Right lobe of liver (tissue), 6 donors: ENCODE results near the gene STMP1. TPM values are rescaled to one million over a fixed set of nuclear protein-coding genes. Genes with fewer than 3 reads are reported as not detected.
"Not testable (repeated sequence)": the region's sequence is repeated elsewhere in the genome, so short reads cannot be mapped to it uniquely, and the experiment has no call there.

ENCODE experiments used
- ATAC-seq, 4 donors: fragments of 200-7000 bp; cut with Tn5 transposase; one replicate each; pipeline ENCODE4 v1.9.1; 2020; ENCODE audit warnings: mild to moderate bottlenecking in 4 of 4, moderate library complexity in 4 of 4
- DNase-seq, 3 donors: peaks; one replicate each; pipeline ENCODE4 v3.0.0-alpha.2; 2020
- H3K27ac ChIP-seq, 3 donors: fragments of 200-600 bp; one replicate each; pipeline ENCODE4 v1.8.0; 2022
- H3K27me3 ChIP-seq, 2 donors: fragments of 200-600 bp; one replicate each; pipeline ENCODE4 v1.8.0; 2022
- H3K36me3 ChIP-seq, 4 donors: fragments of 200-600 bp; sonication (generic) in 1 of 4; one replicate each; pipeline versions ENCODE4 v1.5.1 to v1.8.0; 2017 to 2022; ENCODE audit warnings: control low read depth in 1 of 4
- H3K4me1 ChIP-seq, 4 donors: fragments of 200-600 bp; sonication (generic) in 1 of 4; one replicate each; pipeline versions ENCODE4 v1.5.1 to v1.8.0; 2017 to 2022; ENCODE audit warnings: control low read depth in 1 of 4
- H3K4me3 ChIP-seq, 3 donors: fragments of 200-600 bp; one replicate each; pipeline ENCODE4 v1.8.0; 2022
- H3K9me3 ChIP-seq, 4 donors: fragments of 200-600 bp; sonication (generic) in 1 of 4; one replicate each; pipeline versions ENCODE4 v1.5.1 to v1.8.0; 2017 to 2022; ENCODE audit warnings: control low read depth in 1 of 4
- CTCF ChIP-seq, 4 donors: fragments of 200-600 bp in 3 of 4; fragments of 450-650 bp in 1 of 4; IDR thresholded peaks; one replicate each; pipeline versions ENCODE4 v1.5.1 to v1.8.0; 2016 to 2022; ENCODE audit warnings: antibody characterized with exemption in 4 of 4, mild to moderate bottlenecking in 2 of 4
- POLR2A ChIP-seq: fragments of 450-650 bp; IDR thresholded peaks from one replicate; pipeline ENCODE4 v1.6.1; 2017; ENCODE audit warnings: antibody characterized with exemption, mild to moderate bottlenecking
- WGBS: methylation state at CpG from one replicate; pipeline ENCODE4 v1.1.6; 2018; ENCODE audit warnings: low coverage, low lambda C conversion rate; ENCODE audit not compliant: insufficient coverage; ENCODE audit errors: missing lambda C conversion rate; 5-methylcytosine and 5-hydroxymethylcytosine counted together
- intact Hi-C, 2 donors: fragments of 100-400 bp; cut with DNase I; formaldehyde crosslinking; loops; one replicate each; pipeline versions ENCODE4 v1.11.2 to v1.14.1; 2022
- total RNA-seq, 6 experiments: library from RNA; depleted of rRNA in 2 of 6; stranded (reverse); fragments of >200 nt in 2 of 6; fragmentation: NEBNext Ultra II Directional in 3 of 6; extraction: Animal tissue kit (Norgen Biotek cat#: 25700) in 3 of 6; gene quantifications; one replicate each; pipeline versions ENCODE4 v1.1.0 to v1.2.4, GENCODE V29; 2016 to 2023
- donor health status: DM: no; HTN: yes; CAD: no.
- donor health status: DM: no; HTN: no; CAD: no.
- donor health status: DM: no; HTN: no; CAD: no.
- donor health status: DM: no; HTN: yes; CAD: no.
- donor health status: DM: no; HTN: yes; CAD: no.

The STMP1 gene
- total RNA-seq, 6 experiments from 2014 or later, result 8.8 to 20.6 (median 14.6) TPM

- H3K4me3 ChIP-seq, result no peak overlapping the region
- no peaks in the 10 kb centered on the region for H3K4me1 ChIP-seq
- ATAC-seq (no peak), DNase-seq (no peak)
- TF ChIP-seq POLR2A, result no peak
- TF ChIP-seq CTCF (IDR thresholded peaks at IDR 0.05), result no peak
- H3K27ac ChIP-seq, result no peak overlapping the region
- H3K27me3 ChIP-seq, result no peaks in the 10 kb centered on the region
- peaks cover 0 to 47% (median 12%) of the 10 kb centered on the region in 4 donors for H3K36me3 ChIP-seq
- H3K9me3 ChIP-seq, result no peaks in the 10 kb centered on the region
- intact Hi-C loops, result no loop called here
- 80% methylated on average over 1 of the region's 2 CpGs for WGBS
Measured at GRCh38 chr7:135620447-135620846, 41.9 kb upstream of the STMP1 start.

GRCh38 chr7:135620980-135621850 is 41.1 kb upstream of the STMP1 start:
- ATAC-seq, result peak; percentile 73 to 83 (median 78)
- Histone ChIP-seq H3K4me1 (no peaks in the 10 kb centered on the region), H3K27ac (no peak overlapping the region), H3K36me3 (peaks cover 0 to 43% (median 13%) of the 10 kb centered on the region in 4 donors), H3K27me3 (no peaks in the 10 kb centered on the region), H3K9me3 (no peaks in the 10 kb centered on the region), H3K4me3 (no peak overlapping the region)
- no peak for DNase-seq
- TF ChIP-seq POLR2A, result no peak
- TF ChIP-seq CTCF (IDR thresholded peaks at IDR 0.05), result peak; percentile 79 to 92 (median 89)
- WGBS, result 58% methylated on average over 1 of the region's 1 CpG
- intact Hi-C loops, result no loop called here

- no peaks in the 10 kb centered on the region for H3K9me3 ChIP-seq
- peaks cover 0 to 9% (median under 1%) of the 10 kb centered on the region in 4 donors for H3K36me3 ChIP-seq
- no peak for TF ChIP-seq CTCF (IDR thresholded peaks at IDR 0.05)
- TF ChIP-seq POLR2A, result no peak
- DNase-seq, result no peak
- 47% methylated on average over 7 of the region's 7 CpGs for WGBS
- peak; percentile 78 to 88 (median 82) for ATAC-seq
- H3K27me3 ChIP-seq, result no peaks in the 10 kb centered on the region
- H3K4me3 ChIP-seq, result peak overlapping the region in 1 of 3 donors; percentile 22
- peaks cover 0 to 8% (median 0%) of the 10 kb centered on the region in 4 donors for H3K4me1 ChIP-seq
- intact Hi-C loops, result no loop called here
- peak overlapping the region in 2 of 3 donors; percentile 32 to 59 for H3K27ac ChIP-seq
Measured at GRCh38 chr7:135634191-135634878, 28.0 kb upstream of the STMP1 start.

- intact Hi-C loops, result loop anchor here in 1 of 2 donors (10.0 kb wide), 1 partner anchor 365 kb away; no protein-coding TSS in a partner anchor
- peaks cover 0 to 12% (median 0%) of the 10 kb centered on the region in 4 donors for H3K4me1 ChIP-seq
- not testable (repeated sequence) for H3K27me3 ChIP-seq, H3K9me3 ChIP-seq, DNase-seq, H3K27ac ChIP-seq, ATAC-seq, H3K4me3 ChIP-seq
- peaks cover 0 to 12% (median 2%) of the 10 kb centered on the region in 4 donors for H3K36me3 ChIP-seq
Measured at GRCh38 chr7:135639690-135640089, 22.6 kb upstream of the STMP1 start.

- peak; percentile 49 to 88 (median 68) for ATAC-seq
- H3K27ac ChIP-seq, result no peak overlapping the region
- TF ChIP-seq CTCF (IDR thresholded peaks at IDR 0.05) (no peak), POLR2A (no peak)
- H3K4me3 ChIP-seq, result no peak overlapping the region
- H3K4me1 ChIP-seq, result peaks cover 0 to 6% (median 0%) of the 10 kb centered on the region in 4 donors
- H3K27me3 ChIP-seq, result no peaks in the 10 kb centered on the region
- peaks cover 0 to 7% (median 1%) of the 10 kb centered on the region in 4 donors for H3K36me3 ChIP-seq
- no peak for DNase-seq
- H3K9me3 ChIP-seq, result no peaks in the 10 kb centered on the region
- WGBS, result 13% methylated on average over 3 of the region's 3 CpGs
- intact Hi-C loops, result loop anchor here in 1 of 2 donors (10.0 kb wide), 1 partner anchor 369 kb away; no protein-coding TSS in a partner anchor
Measured at GRCh38 chr7:135644154-135644553, 18.2 kb upstream of the STMP1 start.
